Inferior parietal cortex (tissue), 1 donor: ENCODE data around the gene MUC6.
A peak's percentile ranks its signal among the peaks of the same experiment; 100 is the strongest.
"Not testable (repeated sequence)": the region's sequence is repeated elsewhere in the genome, so short reads cannot be mapped to it uniquely, and the experiment has no call there.

ENCODE experiments used
- DNase-seq: peaks from one replicate; pipeline ENCODE4 v3.0.0-alpha.2; 2016; ENCODE audit errors: extremely low spot score

Gene MUC6

DNA sequence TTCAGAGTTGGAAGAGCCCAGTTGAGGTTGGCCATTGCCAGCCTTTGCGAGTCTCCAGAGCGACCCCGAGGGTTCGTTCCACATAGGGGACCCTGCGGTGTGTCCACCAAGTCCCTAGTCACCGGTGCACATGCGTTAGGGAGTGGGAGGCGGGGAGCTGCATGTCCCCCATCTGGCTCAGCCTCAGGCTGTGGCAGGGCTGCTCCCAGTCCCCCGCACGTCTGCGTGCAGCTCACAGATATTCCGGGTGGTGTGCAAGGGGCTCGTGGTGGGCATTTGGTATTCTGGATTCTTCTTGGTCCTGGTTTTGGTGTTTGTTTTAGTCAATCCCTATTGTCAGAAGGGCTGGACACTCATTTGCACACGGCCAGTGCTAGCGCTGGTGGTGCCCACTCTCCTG lies 48.8 kb downstream of the MUC6 start:
- no peak for DNase-seq

DNA sequence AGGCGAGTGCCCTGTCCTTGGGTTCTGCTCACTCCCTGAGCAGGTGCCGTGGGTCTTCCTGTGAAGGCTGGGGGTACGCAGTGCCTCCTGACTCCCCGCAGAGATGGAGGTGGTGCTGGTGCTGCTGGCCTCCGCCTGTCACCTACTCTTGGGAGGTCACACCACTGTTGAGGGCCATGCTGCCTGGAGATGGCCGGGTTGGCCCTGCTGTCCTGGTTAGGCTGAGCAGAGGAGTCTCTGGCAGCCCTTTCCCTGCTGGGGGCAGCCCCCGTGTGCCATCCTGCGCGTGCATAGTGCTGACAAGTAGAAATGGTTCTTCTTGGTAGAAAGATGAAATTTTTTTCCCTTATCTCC lies 49.6 kb downstream of the MUC6 start:
- DNase-seq: no peak

DNA sequence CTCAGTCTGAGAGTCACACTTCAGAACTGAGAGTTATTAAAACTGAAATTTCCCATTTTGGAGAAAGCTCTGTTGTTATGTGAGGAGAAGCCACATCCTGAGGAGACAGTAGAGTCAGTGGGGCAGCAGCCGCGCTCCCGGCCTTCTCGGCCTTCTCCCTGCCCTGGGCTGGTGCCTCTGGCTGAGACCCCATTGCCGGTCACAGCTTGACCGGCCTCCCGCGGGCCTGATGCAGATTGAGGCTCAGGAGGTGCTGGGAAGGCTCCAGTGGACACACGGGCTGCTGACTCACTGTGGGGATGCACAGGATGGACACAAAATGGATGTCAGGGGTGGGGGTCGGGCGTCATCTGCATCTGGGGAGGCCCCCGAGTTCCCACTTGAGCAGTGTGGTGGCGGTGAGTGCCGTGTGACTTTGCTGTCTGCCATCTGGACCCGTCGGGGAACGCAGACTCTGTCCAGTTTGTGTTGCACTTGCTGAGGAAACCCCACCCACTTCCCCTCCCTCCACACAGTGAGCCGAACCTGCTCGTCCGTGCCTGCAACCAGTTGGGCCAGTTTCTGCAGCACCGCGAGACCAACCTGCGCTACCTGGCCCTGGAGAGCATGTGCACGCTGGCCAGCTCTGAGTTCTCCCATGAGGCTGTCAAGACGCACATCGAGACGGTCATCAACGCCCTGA lies 50.1 kb downstream of the MUC6 start:
- no peak for DNase-seq

DNA sequence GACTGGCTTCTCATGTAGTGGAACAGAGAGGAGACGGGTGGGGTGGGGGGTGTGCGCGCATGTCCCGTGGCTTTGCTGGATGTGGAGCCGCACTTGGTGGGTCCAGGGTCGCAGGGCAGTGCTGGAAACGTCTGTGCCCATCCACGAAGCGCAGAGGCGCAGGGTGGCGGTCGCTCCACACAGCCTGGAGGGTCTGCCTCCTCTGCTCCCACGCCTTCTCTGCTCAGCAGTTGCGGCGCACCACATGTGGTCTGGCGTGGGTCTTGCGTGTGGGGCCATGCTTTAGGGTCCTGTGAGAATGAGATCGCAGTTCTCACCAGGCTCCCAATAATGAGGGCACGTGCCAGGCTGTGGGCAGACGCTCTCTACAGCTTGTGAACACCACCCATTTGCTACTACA lies 50.7 kb downstream of the MUC6 start:
- no peak for DNase-seq

DNA sequence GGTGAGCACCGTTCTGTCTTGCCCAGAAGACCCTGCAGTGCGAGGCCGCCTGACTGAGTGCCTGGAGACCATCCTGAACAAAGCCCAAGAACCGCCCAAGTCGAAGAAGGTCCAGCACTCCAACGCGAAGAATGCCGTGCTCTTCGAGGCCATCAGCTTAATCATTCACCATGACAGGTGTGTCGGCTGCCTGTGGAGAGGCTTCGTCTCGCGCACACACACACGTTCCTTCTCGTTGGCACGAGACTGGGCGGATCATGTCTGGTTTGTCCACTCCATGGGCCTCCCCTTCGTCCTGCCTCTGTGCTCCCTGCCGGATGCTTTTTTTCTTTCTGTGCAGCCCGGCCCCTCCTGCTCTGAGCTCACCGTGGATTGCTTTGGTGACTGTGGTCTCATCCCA lies 51.1 kb downstream of the MUC6 start:
- no peak for DNase-seq

DNA sequence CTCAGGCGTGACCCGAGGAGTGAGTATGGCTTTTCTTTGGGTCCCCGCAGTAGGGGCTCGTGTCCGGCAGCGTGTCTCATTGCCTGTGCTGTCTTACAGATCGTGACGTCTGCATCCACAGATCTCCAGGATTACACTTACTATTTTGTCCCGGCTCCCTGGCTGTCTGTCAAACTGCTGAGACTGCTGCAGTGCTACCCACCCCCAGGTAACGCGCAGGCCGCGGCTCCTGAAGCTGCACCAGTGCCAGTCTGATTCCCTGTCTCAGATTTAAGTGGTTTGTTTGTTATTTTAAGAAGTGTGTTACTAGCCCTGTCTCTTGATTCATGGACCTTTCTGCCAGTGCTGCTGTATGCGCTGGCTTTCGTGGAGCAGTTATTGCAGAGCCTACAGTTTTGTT lies 52.0 kb downstream of the MUC6 start:
- DNase-seq: no peak

DNA sequence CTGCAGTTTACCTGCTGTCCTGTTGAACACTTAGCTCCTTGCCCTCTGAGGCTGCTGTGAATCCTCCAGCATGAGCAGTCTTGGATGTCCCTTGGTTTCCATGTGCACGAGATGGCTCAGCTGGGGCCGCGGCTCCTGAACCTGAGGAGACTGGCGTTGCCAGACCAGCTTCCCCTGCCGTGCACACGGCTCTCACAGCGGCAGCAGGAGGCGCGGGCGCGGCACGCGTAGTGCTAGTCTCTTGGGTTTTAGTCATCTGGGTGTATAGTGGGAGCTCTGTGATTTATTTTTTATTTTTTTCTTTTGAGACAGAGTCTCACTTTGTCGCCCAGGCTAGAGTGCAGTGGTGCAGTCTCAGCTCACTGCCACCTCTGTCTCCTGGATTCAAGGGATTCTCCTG lies 54.8 kb downstream of the MUC6 start:
- DNase-seq: no peak

DNA sequence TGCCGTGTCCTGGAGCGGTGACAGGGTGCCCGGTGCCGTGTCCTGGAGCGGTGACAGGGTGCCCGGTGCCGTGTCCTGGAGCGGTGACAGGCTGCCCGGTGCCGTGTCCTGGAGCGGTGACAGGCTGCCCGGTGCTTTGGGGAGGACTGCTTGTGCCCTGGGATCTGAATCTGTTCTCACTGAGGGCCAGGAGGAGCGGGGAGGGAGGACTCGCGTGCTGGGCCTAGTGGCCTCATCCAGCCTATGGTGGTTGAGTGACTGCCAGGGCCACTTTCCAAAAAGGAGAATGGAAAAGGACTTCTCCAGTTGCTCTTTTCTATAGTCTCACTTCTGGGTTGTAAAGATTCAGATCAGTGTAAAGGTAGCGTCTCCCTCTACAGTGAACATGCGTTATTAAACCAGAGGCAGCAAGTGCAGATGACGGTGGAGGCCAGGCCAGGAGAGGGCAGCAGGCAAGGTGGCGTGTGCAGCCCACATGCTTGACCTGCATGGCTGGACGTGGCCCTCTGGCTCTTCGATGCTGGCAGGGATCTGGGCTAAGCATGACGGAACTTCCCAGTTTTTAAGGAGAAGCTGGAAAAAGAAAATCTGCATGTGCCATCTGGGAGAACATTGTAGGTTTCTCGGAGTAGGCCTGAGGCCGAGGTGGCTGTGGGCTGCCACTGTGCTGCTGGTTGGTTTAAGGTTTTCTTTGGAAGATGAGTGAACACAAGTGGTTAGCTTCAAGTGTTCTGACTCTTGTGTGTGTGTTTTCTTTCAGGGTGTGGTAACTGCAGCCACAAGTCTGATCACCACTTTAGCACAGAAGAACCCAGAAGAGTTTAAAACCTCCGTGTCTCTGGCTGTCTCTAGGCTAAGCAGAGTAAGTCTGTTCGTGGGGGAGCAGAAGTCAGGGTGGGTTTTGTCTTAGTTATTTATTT lies 55.8 kb downstream of the MUC6 start:
- DNase-seq: no peak

DNA sequence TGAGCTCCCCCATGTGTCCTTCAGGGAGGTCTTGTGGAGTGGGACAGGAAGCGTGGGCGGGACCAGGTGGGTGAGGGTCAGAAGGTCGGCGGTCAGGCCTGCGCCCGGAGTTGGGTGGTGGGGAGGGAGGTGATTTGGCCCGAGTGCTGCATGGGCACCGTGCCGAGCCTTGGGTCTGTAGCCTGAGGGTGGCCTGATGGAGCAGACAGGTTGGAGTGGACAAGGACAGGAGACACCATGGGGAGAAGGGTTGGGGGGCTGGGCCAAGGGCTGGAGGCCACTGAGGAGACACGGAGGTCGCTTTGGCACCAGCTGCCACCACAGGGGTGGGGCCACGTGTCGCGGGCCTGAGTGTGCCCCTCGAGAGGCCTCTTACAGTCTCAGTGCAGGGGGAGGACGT lies 57.7 kb downstream of the MUC6 start:
- no peak for DNase-seq

DNA sequence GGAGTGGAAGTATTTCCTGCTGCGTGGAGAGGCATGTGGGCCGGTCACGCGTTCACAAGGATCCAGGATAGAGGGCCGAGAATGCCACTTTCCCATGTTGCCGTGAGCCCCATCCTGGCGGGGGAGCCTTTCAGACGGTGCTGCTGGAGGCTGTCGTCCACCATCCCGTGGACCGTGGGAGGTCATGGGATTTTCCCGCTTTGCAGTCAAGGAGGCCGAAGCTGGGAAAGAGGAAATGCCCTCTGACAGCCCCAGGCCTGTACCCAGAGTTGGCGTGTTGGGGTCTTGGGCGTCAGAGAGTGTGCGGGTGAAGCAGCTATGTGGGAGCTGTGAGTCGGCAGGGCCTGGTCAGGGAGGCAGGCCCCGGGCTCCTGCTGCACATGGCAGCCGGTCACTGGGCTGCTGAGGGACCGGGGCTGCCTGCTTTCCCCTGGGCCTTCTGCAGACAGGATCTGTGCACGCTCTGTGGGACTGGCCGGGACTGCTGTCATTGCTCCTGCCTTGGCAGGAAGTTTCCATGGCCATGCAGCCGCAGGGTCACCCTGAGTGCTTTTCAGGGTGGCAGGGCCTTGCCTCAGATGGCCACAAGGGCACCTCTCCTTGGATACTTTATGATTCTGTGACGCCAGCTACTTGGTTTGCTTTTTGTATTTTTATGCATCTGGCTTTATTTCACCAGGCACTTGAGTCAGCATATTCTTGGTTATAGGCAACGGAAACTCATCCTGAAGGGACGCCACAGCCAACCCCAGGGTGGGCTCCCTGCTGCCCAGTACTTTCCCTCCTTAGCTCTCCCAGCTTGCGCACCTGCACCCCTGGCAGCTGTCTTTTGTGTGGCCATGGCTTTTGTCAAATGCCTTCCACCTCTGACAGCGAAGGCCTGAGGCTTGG lies 58.4 kb downstream of the MUC6 start:
- DNase-seq: no peak

DNA sequence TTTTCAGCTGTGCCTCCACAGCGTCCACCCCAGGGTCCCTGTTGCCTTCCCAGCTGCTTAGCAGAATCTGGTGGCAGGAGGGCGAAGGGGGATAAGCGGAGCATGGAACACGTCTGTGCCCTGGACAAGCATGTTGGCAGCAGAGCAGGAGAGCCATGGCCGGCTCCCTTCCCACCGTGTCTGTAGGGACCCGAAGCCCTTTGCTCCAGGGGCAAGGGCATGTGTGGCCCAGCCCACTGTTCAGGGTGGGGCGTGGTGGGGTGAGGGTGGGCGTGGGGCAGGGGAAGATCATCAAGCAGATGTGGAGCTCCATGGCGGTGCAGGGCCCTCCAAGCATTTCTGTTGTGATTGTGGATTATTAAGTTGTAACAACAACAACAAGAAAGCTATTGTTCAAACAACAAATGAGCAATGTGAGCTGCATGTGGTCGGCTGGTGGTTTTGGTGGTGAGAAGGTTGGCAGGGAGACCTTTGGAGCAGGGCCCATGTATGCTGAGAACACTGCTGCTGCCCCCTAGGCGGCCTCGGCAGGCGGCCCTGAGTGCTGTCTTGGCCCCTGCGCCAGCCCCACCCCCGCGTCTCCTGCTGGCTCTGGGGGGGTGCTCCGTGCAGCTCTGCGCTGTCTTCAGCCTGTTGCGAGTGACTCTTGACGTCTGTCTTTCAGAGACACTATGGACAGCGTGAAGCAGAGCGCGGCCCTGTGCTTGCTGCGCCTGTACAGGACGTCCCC lies 59.9 kb downstream of the MUC6 start:
- peak; percentile 53 for DNase-seq

DNA sequence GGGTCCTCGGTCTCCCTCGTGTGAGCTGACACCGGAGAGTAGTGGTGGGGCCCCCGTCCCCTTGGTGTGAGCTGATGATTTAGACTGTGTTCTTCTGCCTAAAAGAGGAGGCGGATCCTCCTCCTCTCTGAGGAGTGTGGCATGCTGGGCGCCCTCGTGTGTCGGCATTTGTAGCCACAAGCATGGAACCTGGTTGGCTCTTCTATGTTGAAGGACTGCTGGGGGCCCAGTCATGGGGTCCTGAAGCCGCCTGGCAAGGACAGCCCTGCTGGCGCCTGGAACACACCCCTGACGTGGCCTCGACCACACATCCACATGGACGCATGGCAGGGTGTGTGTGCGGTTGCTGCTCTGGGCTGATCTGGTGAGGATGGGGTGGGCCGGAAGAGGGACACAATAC lies 60.7 kb downstream of the MUC6 start:
- no peak for DNase-seq

DNA sequence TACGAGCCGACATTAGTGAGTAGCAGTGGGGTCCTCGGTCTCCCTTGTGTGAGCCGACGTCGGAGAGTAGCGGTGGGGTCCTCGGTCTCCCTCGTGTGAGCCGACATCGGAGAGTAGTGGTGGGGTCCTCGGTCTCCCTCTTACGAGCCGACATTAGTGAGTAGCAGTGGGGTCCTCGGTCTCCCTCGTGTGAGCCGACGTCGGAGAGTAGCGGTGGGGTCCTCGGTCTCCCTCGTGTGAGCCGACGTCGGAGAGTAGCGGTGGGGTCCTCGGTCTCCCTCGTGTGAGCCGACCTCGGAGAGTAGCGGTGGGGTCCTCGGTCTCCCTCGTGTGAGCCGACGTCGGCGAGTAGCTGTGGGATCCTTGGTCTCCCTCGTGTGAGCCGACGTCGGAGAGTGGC lies 61.1 kb downstream of the MUC6 start:
- DNase-seq: not testable (repeated sequence)

DNA sequence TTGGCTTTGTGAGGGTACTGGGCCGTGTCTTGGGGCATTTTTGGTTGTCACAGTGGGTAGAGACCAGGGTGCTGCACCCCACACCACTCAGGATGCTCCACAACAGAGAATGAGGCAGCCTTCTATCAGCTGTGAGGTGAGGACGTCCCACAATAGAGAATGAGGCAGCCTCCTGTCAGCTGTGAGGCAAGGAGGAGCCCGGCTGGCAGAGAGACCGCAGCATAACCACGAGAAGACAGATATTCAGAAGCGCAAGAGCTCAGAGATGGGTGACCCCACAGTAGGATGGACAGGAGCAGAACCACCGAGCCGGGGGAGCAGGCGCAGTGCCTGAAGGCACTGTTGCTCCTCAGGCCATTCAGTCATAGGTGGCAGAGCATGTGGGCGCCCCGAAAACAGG lies 63.3 kb downstream of the MUC6 start:
- DNase-seq: no peak

DNA sequence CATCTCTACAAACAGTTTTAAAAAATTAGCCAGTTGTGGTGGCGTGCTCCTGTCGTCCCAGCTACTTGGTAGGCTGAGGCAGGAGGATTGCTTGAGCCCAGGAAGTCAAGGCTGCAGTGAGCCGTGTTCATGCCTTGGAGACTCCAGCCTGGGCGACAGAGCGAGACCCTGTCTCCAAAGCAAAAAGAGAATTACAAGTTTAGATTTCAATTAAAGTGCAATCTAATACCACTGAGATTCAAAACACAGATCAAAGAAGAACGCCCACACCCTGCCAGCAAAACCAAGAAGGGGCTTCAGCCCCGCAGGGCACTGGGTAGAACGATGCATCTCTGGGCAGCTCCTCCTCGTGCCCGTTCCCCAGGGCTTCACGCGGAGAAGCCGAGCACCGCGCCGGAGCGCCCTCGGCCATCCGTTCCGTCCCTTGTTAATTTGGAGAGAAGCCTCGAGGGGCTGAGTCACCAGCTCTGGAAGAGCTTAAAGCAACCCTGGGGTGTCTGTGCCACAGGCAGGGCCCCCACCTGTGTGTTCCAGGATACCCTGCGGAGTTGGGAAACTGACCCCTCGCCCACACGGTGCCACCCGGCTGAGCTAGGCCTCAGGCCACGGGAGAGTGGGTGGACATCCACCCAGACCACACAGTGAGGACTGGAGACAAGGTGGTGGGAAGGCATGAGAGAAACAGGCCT lies 63.9 kb downstream of the MUC6 start:
- DNase-seq: no peak

DNA sequence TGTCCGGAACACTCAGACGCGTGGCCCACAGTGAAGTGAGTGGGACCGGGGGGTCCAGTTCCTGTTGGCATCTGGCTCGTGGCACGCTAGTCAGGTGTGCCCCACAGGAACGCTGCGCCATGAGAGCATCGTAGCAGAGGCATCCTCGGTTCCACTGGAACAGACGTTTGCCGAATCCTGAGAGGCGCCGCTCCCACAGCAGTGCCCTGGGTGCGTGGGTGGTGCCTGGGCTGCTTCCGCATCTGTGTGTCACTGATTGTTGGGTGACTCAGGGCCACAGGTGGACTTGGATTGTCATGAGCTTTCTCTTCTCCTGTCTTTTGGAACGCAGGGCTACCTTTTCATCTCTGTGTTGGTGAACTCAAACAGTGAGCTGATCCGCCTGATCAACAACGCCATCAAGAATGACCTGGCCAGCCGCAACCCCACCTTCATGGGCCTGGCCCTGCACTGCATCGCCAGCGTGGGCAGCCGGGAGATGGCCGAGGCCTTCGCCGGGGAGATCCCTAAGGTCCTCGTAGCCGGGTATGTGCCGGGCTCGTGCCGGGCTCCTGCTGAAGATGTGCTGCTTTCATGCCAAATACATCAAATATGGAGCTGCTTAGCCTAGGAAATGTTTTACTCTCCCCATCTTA lies 64.7 kb downstream of the MUC6 start:
- no peak for DNase-seq

DNA sequence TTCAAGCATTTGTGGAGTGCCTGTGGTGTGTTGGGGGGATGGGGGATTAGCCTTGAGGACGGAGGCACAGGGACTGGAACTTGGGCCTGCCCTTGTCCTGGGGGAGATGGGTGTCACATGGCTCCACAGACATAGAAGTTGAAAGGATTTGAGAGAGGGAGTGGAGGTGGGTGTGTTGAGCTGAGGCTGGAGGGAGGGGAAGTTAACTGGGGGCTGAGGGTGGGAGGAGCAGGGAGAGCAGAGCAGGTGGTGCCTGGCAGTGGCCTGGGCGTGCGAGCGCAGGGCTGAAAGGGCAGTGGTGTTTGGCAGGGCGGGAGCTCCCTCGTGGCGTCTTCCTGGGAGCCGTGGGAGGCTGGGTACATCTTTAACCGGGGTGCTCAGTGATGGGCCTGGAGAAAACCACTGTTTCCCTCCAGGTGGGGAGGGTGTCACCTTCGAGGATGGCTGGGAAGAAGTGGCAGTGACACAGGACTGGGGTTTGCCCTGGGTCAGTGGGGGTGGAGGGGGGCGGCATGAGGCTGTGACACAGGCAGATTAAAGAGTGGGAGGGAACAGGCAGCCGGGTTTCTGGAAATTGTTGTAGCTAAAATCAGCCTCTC lies 65.3 kb downstream of the MUC6 start:
- DNase-seq: no peak

DNA sequence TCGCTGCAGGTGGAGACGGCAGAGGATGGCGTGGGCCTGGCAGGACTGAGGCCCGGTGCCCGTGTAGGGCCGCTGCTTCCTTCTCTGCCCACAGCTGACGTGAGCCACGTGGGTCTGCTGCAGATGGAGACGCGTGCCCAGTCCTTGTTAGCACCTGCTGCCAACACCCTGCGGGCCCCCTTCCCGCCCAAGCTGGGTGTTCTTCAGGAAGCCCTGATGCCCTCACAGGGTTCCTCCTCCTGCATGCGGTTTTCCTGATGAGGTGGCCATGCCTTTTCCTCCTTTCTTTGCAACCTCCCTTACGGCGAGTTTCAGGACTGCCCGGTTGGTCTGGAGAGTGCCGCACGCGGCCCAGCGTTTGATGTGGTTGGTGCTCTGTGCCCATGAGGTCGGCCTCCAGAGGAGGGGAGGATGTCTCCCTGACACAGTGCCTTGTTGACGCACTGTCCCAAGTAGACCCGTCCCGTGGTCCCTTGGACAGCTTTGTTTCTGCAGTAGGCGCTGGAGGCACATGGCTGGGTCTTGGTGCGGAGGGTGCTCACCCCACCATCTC lies 66.1 kb downstream of the MUC6 start:
- no peak for DNase-seq

DNA sequence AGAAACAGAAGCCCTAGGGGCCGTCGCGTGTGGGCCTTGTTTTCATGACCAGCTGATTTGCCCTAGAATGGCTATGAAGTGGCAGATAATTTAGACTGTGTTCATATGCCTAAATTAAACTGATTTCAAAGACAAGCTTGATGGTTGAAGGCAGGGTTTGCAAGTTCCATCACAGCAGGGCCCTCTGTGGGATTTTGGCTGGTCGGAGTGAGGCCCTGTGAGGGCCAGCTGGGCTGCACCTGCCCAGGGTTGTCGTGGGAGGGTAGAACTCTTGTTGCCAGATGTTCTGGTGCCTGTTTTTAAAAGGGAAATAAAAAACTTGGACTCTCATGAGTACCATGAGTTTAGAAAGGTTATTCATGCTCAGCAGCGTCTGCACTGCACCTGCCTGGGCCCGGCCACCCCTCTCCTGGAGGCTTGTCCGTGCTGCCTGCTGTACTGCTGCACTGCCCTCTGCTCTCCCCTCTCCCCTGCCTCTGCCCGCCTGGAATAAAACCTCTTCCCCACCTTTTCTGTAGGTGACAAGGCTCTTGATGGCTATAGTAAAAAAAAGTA lies 66.8 kb downstream of the MUC6 start:
- DNase-seq: no peak

DNA sequence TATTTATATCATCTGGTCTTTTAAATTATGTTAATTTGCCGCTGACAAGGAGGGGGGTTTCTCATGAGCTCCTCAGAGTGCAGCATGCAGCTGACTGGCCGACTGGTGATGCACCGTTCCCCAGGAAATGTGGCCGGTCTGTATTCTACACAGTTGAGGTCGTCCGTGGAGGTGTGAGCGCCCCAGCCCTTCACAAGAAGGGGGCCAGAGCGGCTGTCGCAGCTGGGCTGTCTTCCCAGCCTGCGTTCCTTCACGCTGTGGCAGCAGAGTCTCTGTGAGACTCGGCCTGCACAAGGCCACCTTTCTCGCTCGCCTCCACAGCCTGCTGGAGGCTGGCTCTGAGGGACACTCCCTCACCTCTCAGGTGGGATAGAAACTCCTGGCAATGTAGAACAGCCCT lies 67.7 kb downstream of the MUC6 start:
- DNase-seq: no peak
